Suprapubic skin (tissue), 4 donors: ENCODE results near the gene XIST.

Experiments
- CTCF ChIP-seq, 2 donors: fragments of 200-600 bp in 1 of 2; fragments of 450-650 bp in 1 of 2; sonication (generic) in 1 of 2; IDR thresholded peaks; one replicate each; pipeline ENCODE4 v1.5.1; 2016 to 2019; ENCODE audit warnings: antibody characterized with exemption in 2 of 2, mild to moderate bottlenecking in 1 of 2, moderate library complexity in 1 of 2
- EP300 ChIP-seq: sonication (generic); formaldehyde crosslinking; IDR thresholded peaks from one replicate; pipeline ENCODE4 v1.6.1; 2017; ENCODE audit warnings: antibody characterized with exemption
- POLR2A ChIP-seq, 2 donors: fragments of 450-650 bp; IDR thresholded peaks; one replicate each; pipeline ENCODE4 v1.6.1; 2017; ENCODE audit warnings: antibody characterized with exemption in 2 of 2, mild to moderate bottlenecking in 2 of 2, moderate library complexity in 2 of 2
- POLR2AphosphoS5 ChIP-seq, 3 donors: sonication (generic); formaldehyde crosslinking; IDR thresholded peaks; one replicate each; pipeline ENCODE4 v1.6.1; 2017; ENCODE audit warnings: antibody characterized with exemption in 3 of 3

- TF ChIP-seq CTCF (IDR thresholded peaks at IDR 0.05) (no peak), POLR2A (IDR thresholded peaks at IDR 0.05) (no peak), EP300 (no peak), POLR2AphosphoS5 (IDR thresholded peaks at IDR 0.05) (no peak)
Measured at GRCh38 chrX:73818200-73819116, 34.1 kb downstream of the XIST start.
